ENCODE data around the gene ART3. TPM values are rescaled to one million over a fixed set of nuclear protein-coding genes. Genes with fewer than 3 reads are reported as not detected.
A peak's percentile ranks its signal among the peaks of the same experiment; 100 is the strongest.

Gene ART3
- total and polyA plus RNA-seq, 9 of the 15 experiments (the other 6 are each of a cell fraction or from before 2014, with no cell fraction given), result 0.69 to 1.4 (median 1.1) TPM; not detected in 1

GRCh38 chr4:76087007-76087769 is 12.7 kb downstream of the ART3 start (continued):
- TF ChIP-seq ELF4 (CRISPR knock-in tag; IDR thresholded peaks at IDR 0.05) (no peak), HCFC1 (IDR thresholded peaks at IDR 0.05; ENCODE audit: low read depth, low read length) (peak; percentile 50; the same call in 1 of the 2 replicates), ZKSCAN1 (IDR thresholded peaks at IDR 0.05; ENCODE audit: low read depth, low read length) (no peak), NCOA1 (IDR thresholded peaks at IDR 0.05; ENCODE audit: low read depth) (no peak), GATAD2B (IDR thresholded peaks at IDR 0.05; ENCODE audit: borderline replicate concordance) (0 out of 2 replicates have a peak, but pooled peaks have one; percentile 22), STAT5B (CRISPR knock-in tag; IDR thresholded peaks at IDR 0.05) (no peak), SMARCE1 (IDR thresholded peaks at IDR 0.05) (no peak), ZNF224 (CRISPR knock-in tag; IDR thresholded peaks at IDR 0.05) (no peak), RAD21 (CRISPR knock-in tag; conservative IDR thresholded peaks at IDR 0.05 in 1 of 2, IDR thresholded peaks at IDR 0.05 in 1 of 2) (peak; percentile 76 to 82), PTBP1 (IDR thresholded peaks at IDR 0.05; ENCODE audit: low read depth, low read length) (no peak), ZNF347 (CRISPR knock-in tag; IDR thresholded peaks at IDR 0.05; ENCODE audit: low read depth) (no peak), ELF2 (CRISPR knock-in tag; IDR thresholded peaks at IDR 0.05) (no peak), BACH1 (tag; IDR thresholded peaks at IDR 0.05) (no peak), KDM1A (IDR thresholded peaks at IDR 0.05) (no peak), ZNF707 (CRISPR knock-in tag; conservative IDR thresholded peaks at IDR 0.05) (no peak), PML (IDR thresholded peaks at IDR 0.05; ENCODE audit: low read length) (no peak), HMGN3 (IDR thresholded peaks at IDR 0.05; ENCODE audit: borderline replicate concordance, extremely low read depth, insufficient read length, low read depth, low read length) (no peak), TBP (optimal IDR thresholded peaks at IDR 0.05; ENCODE audit: low read depth, low read length) (peak; percentile 50), NUFIP1 (IDR thresholded peaks at IDR 0.05; ENCODE audit: partially characterized antibody) (no peak), ASH1L (IDR thresholded peaks at IDR 0.05; ENCODE audit: borderline replicate concordance, low read depth, partially characterized antibody) (no peak), CEBPZ (IDR thresholded peaks at IDR 0.05; ENCODE audit: borderline replicate concordance, low read depth, low read length) (no peak)
- TF ChIP-seq, protein P1, sequence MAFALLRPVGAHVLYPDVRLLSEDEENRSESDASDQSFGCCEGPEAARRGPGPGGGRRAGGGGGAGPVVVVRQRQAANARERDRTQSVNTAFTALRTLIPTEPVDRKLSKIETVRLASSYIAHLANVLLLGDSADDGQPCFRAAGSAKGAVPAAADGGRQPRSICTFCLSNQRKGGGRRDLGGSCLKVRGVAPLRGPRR (CRISPR knock-in tag; IDR thresholded peaks at IDR 0.05), result no peak
- TF ChIP-seq, protein P2, sequence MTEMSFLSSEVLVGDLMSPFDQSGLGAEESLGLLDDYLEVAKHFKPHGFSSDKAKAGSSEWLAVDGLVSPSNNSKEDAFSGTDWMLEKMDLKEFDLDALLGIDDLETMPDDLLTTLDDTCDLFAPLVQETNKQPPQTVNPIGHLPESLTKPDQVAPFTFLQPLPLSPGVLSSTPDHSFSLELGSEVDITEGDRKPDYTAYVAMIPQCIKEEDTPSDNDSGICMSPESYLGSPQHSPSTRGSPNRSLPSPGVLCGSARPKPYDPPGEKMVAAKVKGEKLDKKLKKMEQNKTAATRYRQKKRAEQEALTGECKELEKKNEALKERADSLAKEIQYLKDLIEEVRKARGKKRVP (CRISPR knock-in tag; IDR thresholded peaks at IDR 0.05), result no peak
- TF ChIP-seq, protein P3, sequence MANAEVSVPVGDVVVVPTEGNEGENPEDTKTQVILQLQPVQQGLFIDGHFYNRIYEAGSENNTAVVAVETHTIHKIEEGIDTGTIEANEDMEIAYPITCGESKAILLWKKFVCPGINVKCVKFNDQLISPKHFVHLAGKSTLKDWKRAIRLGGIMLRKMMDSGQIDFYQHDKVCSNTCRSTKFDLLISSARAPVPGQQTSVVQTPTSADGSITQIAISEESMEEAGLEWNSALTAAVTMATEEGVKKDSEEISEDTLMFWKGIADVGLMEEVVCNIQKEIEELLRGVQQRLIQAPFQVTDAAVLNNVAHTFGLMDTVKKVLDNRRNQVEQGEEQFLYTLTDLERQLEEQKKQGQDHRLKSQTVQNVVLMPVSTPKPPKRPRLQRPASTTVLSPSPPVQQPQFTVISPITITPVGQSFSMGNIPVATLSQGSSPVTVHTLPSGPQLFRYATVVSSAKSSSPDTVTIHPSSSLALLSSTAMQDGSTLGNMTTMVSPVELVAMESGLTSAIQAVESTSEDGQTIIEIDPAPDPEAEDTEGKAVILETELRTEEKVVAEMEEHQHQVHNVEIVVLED (CRISPR knock-in tag; IDR thresholded peaks at IDR 0.05), result no peak
